WERI-Rb-1 (cell line): ENCODE measurements around the gene OPRD1.

Experiments
- DNase-seq: peaks from one replicate; pipeline ENCODE4 v3.0.0-alpha.2; 2020
- H3K27ac ChIP-seq: fragments of 250-450 bp; sonication (Bioruptor Pico); 2 replicates; pipeline ENCODE4 v1.5.1; 2020; ENCODE audit warnings: mild to moderate bottlenecking, moderate library complexity
- H3K27me3 ChIP-seq: fragments of 250-450 bp; sonication (Bioruptor Pico); 2 replicates; pipeline ENCODE4 v1.5.1; 2021; ENCODE audit warnings: mild to moderate bottlenecking, low read depth, moderate library complexity; ENCODE audit not compliant: insufficient read depth, severe bottlenecking
- H3K36me3 ChIP-seq: fragments of 250-450 bp; sonication (Bioruptor Pico); 2 replicates; pipeline ENCODE4 v1.5.1; 2020; ENCODE audit warnings: mild to moderate bottlenecking, moderate library complexity
- H3K4me3 ChIP-seq: 2 replicates; pipeline ENCODE4 v1.5.1; 2011; ENCODE audit warnings: low read depth, mild to moderate bottlenecking, control low read depth, low read length
- H3K9me3 ChIP-seq: fragments of 250-450 bp; sonication (Bioruptor Pico); 2 replicates; pipeline ENCODE4 v1.5.1; 2021; ENCODE audit warnings: mild to moderate bottlenecking, moderate library complexity; ENCODE audit not compliant: severe bottlenecking
- CTCF ChIP-seq: IDR thresholded peaks from 2 replicates; pipeline ENCODE4 v1.5.1; 2011; ENCODE audit warnings: low read depth, mild to moderate bottlenecking, control low read depth, inconsistent platforms, low read length

OPRD1 gene

GRCh38 chr1:28890435-28890834, 78.5 kb downstream of the OPRD1 start:
- Histone ChIP-seq H3K9me3 (no peaks in the 10 kb centered on the region), H3K4me3 (no peak overlapping the region; the same call in 1 of the 2 replicates), H3K36me3 (no peaks in the 10 kb centered on the region), H3K27me3 (no peaks in the 10 kb centered on the region), H3K27ac (peak overlapping the region; percentile 47)
- DNase-seq: no peak
- TF ChIP-seq CTCF: no peak

- H3K36me3 ChIP-seq: no peaks in the 10 kb centered on the region
- no peak for TF ChIP-seq CTCF
Measured at GRCh38 chr1:28890836-28891235, 78.9 kb downstream of the OPRD1 start.

GRCh38 chr1:28891256-28891655, 79.3 kb downstream of the OPRD1 start:
- H3K27me3 ChIP-seq: no peaks in the 10 kb centered on the region
- H3K9me3 ChIP-seq: no peaks in the 10 kb centered on the region
- H3K4me3 ChIP-seq: no peak overlapping the region
- TF ChIP-seq CTCF: no peak
- no peak overlapping the region for H3K27ac ChIP-seq
- no peak for DNase-seq
- H3K36me3 ChIP-seq: no peaks in the 10 kb centered on the region

More at GRCh38 chr1:28890836-28891235, 78.9 kb downstream of the OPRD1 start:
- DNase-seq: no peak
- Histone ChIP-seq H3K4me3 (no peak overlapping the region), H3K27ac (no peak overlapping the region), H3K27me3 (no peaks in the 10 kb centered on the region), H3K9me3 (no peaks in the 10 kb centered on the region)

- DNase-seq: peak; percentile 68
- TF ChIP-seq CTCF: peak; percentile 44; the same call in 1 of the 2 replicates
- Histone ChIP-seq H3K27me3 (no peaks in the 10 kb centered on the region), H3K9me3 (no peaks in the 10 kb centered on the region), H3K4me3 (no peak overlapping the region), H3K27ac (peak overlapping the region; percentile 50), H3K36me3 (no peaks in the 10 kb centered on the region)
Measured at GRCh38 chr1:28893403-28894102, 81.6 kb downstream of the OPRD1 start.

- Histone ChIP-seq H3K27ac (no peak overlapping the region), H3K4me3 (no peak overlapping the region), H3K27me3 (no peaks in the 10 kb centered on the region), H3K36me3 (no peaks in the 10 kb centered on the region), H3K9me3 (no peaks in the 10 kb centered on the region)
- DNase-seq: no peak
- TF ChIP-seq CTCF: no peak
Measured at GRCh38 chr1:28894785-28895184, 82.8 kb downstream of the OPRD1 start.
